Measurements from ENCODE around the gene EEA1.

EEA1 gene

GRCh38 chr12:92938018-92938417, 8.9 kb upstream of the EEA1 start:
- no peak for DNase-seq (ENCODE audit: low spot score)

DNA sequence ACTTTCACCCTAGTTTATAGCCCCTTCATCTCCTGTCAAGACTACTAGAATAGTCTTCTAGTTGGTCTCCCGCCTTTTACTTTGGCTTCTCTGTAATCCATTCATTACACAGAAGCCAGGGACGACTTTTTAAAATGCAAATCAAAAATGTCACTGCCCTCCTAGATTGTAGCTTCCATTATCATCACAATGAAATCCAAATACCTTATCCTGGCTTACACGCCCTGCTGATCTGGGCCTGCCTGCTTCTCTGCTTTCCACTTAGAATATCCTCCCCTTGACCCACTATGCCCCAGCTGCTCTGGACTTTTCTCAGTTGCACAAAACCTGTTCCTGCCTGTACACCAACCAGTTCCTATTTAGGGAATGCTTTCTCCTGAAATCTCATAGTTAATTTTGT, 4.5 kb upstream of the EEA1 start:
- no peak for DNase-seq (ENCODE audit: low spot score)

DNA sequence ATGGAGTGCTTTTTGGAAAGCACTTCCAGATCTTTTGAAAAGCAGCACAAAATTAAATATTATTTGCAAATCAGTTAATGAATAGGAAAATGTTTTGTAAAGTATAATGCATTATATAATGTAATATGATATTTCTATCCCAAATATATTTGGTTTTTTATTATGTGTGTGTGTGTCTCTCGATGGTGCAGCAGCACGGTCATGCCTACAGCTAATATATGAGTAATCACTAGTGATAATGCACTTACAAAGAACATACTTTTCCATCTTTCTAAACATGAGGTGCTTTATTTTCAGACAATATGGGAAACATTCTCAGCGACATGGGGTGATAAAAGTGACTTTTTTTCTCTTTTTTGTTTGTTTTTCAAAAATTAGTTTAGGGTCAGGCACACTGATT, 1.3 kb upstream of the EEA1 start:
- no peak for DNase-seq (ENCODE audit: low spot score)

GRCh38 chr12:92929983-92930382, 888 bp upstream of the EEA1 start:
- DNase-seq (ENCODE audit: low spot score) = no peak

GRCh38 chr12:92928421-92928961, 604 bp downstream of the EEA1 start:
- DNase-seq (ENCODE audit: low spot score) = no peak

DNA sequence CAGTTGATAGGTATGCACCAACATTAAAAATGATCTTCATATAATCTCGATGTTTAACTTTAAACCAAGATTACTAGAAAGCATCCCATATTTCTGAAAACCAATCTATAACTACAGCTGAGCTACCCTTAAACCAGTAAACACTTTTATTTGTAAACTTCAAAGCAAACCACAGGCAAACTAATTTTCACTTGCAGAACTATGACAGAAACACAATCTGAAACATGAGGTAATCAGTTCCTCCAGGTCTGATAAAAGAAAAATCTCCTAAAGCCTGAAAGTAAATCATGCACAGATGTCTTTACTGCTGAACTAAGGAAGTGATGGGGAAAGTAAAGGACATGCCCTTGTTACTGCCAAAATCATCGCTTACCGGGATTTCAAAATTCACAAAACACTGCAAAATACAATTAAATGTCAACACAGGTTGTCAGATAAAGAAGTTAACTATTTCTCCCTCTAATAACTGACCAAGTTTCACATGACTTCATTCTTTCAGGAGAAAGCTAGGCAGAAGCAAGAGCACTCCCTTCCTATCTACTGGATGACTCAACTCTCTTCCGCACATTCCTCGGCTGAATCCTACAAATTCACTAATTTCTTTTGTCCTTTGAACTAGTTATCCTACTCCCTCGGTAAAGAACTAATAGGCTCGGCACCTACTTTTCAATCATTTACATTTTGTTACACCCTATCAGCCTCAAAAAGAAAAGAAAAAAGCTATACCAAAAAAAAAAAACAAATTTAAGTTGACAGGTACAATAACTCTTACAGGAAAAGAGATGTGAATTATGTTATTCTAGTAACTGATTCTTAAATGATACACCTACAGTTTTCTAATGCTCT, 1.4 kb downstream of the EEA1 start:
- DNase-seq (ENCODE audit: low spot score) = no peak

DNA sequence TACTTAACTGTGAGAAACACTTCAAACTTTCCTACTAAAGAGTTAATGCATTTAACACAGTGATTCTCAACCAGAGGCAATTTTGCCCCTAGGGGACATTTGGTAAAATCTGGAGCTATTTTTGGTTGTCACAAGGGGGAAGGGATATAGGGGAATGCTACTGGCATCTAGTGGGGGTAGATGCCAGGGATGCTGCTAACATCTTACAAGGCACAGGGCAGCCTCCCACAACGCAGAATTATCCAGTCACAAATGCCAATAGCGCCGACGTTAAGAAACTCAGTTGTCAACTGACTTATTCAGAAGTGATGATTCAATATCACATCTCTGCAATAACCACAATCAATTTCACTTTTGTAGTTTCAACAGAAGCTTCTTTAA, 2.0 kb downstream of the EEA1 start:
- no peak for DNase-seq (ENCODE audit: low spot score)

GRCh38 chr12:92926549-92926948, 2.5 kb downstream of the EEA1 start:
- no peak for DNase-seq (ENCODE audit: low spot score)

DNA sequence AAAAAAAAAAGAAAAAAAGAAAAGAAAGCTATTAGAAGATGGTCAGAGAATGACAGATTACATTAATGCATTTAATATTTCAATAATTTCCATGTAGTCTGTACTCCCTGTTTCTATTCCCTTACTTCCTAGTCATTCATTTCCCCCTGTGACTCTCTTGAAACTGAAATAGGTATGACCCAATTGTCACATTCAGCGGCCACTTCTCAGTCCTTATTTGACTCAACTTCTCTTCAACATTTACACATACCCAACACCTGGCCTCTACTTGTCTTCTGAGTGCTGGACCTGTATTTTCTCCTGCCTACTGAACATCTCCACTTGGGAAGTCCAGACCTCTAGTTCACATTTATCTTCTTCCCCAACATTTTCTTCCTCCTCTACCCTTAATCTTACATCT, 7.2 kb downstream of the EEA1 start:
- DNase-seq (ENCODE audit: low spot score) = no peak

DNA sequence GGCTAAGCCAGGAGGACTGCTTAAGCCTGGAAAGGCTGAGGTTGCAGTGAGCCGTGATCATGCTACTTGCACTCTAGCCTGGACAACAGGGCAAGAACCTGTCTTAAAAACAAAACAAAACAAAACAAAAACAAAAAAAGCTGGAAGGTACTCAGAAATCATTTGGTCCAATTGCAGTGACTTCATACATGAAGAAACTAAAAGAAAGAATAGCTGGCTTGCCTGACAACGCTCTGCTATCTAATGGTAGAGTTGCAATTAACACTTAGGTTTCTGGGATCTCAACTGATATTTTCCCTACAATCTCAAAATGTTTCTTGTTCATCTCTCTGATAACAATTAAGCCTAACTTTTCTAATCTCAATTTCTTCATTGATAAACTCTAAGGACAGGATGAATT, 13.7 kb downstream of the EEA1 start:
- DNase-seq (ENCODE audit: low spot score) = no peak

DNA sequence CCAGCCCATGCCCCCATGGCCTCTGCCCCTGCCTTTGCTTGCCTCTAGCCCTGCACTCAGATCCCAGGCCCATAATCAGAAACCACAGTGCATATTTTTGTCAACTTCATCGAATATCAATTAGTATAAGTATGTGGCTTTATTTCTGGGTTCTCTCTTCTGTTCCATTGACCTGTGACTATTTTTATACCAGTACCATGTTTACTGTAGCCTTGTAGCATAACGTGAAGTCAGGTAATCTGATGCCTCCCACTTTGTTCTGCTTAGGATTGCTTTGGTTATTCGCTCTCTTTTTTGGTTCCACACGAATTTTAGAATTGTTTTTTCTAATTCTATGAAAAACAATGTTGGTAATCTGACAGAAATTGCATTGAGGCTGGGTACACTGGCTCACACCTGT, 14.9 kb downstream of the EEA1 start:
- DNase-seq (ENCODE audit: low spot score) = no peak

- no peak for DNase-seq (ENCODE audit: low spot score)
Observed at GRCh38 chr12:92912672-92913071, 16.4 kb downstream of the EEA1 start.

GRCh38 chr12:92912052-92912451, 17.0 kb downstream of the EEA1 start:
- no peak for DNase-seq (ENCODE audit: low spot score)

GRCh38 chr12:92911339-92911738, 17.8 kb downstream of the EEA1 start:
- no peak for DNase-seq (ENCODE audit: low spot score)

DNA sequence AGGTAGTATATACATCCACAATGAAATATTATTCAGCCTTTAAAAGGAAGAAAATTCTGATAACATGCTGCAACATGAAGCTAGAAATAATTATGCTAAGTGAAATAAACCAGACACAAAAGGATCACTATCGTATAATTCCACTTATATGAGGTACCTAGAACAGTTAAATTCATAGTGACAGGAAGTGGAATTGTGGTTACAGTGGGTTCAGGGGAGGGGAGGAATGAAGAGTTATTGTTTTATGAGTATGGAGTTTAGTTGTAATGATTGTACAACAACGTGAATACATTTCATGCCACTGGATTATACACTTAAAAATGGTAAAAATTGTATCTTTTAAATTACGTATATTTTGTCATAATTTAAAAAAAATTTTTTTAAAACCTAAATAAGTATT, 21.0 kb downstream of the EEA1 start:
- DNase-seq (ENCODE audit: low spot score) = no peak

- DNase-seq (ENCODE audit: low spot score) = no peak
Observed at GRCh38 chr12:92905811-92906554, 23.1 kb downstream of the EEA1 start.

DNA sequence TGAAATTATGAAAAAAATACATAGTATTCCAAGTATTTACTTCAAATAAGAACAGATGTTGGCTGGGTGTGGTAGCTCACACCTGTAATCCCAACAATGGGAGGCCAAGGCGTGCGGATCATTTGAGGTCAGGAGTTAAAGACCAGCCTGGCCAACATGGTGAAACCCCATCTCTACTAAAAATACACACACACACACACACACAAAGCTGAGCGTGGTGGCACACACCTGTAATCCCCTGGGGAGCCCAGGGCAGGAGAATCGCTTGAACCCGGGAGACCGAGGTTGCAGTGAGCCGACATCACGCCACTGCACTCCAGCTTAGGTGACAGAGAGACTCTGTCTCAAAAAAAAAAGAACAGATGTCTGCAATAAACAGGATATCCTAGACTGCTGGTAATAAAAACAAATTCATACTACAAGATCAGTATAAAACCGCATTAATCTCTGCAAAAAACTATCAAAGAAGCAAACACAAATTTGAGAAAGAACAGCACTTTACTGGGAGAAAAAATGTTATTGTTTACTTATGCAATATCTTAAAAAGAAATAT, 23.8 kb downstream of the EEA1 start:
- no peak for DNase-seq (ENCODE audit: low spot score)

GRCh38 chr12:92900941-92901340, 28.2 kb downstream of the EEA1 start:
- no peak for DNase-seq (ENCODE audit: low spot score)

GRCh38 chr12:92899386-92900001, 29.6 kb downstream of the EEA1 start:
- DNase-seq (ENCODE audit: low spot score) = no peak

GRCh38 chr12:92898755-92899154, 30.3 kb downstream of the EEA1 start:
- DNase-seq (ENCODE audit: low spot score) = no peak

- no peak for DNase-seq (ENCODE audit: low spot score)
Observed at GRCh38 chr12:92897844-92898243, 31.3 kb downstream of the EEA1 start.

- DNase-seq (ENCODE audit: low spot score) = no peak
Observed at GRCh38 chr12:92890601-92891106, 38.4 kb downstream of the EEA1 start.
